Mesenchymal stem cell (in vitro differentiated cells and primary cell): ENCODE results near the gene SEC11A.
A peak's percentile ranks its signal among the peaks of the same experiment; 100 is the strongest.

Experiments used
- DNase-seq: peaks from one replicate; pipeline ENCODE4 v3.0.0-alpha.2; 2013
- H2AFZ ChIP-seq: one replicate; pipeline ENCODE4 v1.6.1; 2013; ENCODE audit warnings: low read depth, mild to moderate bottlenecking, control low read depth, inconsistent platforms, low read length, moderate library complexity
- H2AK5ac ChIP-seq: 2 replicates; pipeline ENCODE4 v1.6.1; 2013; ENCODE audit warnings: low read length, moderate library complexity, mild to moderate bottlenecking, inconsistent platforms; ENCODE audit not compliant: severe bottlenecking
- H2BK120ac ChIP-seq: one replicate; pipeline ENCODE4 v1.6.1; 2013; ENCODE audit warnings: low read depth, mild to moderate bottlenecking, inconsistent platforms, low read length, moderate library complexity
- H2BK12ac ChIP-seq, 2 experiments: one replicate each; pipeline ENCODE4 v1.6.1; 2013; ENCODE audit warnings: inconsistent platforms in 2 of 2, low read length in 2 of 2, mild to moderate bottlenecking in 2 of 2, moderate library complexity in 2 of 2, control low read depth in 1 of 2
- H2BK15ac ChIP-seq: one replicate; pipeline ENCODE4 v1.6.1; 2013; ENCODE audit warnings: mild to moderate bottlenecking, low read depth, inconsistent platforms; ENCODE audit not compliant: poor library complexity, severe bottlenecking
- H2BK5ac ChIP-seq: 2 replicates; pipeline ENCODE4 v1.6.1; 2013; ENCODE audit warnings: low read depth, mild to moderate bottlenecking, low read length, control low read depth, inconsistent platforms; ENCODE audit not compliant: poor library complexity, severe bottlenecking
- H3K14ac ChIP-seq, 2 experiments: one replicate each; pipeline ENCODE4 v1.6.1; 2013; ENCODE audit warnings: inconsistent platforms in 2 of 2, low read length in 2 of 2, control low read depth in 1 of 2, mild to moderate bottlenecking in 1 of 2, moderate library complexity in 1 of 2
- H3K18ac ChIP-seq, 2 experiments: one replicate each; pipeline ENCODE4 v1.6.1; 2013; ENCODE audit warnings: inconsistent platforms in 2 of 2, low read length in 2 of 2, control low read depth in 1 of 2, low read depth in 1 of 2, mild to moderate bottlenecking in 1 of 2
- H3K23ac ChIP-seq, 2 experiments: one replicate each; pipeline ENCODE4 v1.6.1; 2013; ENCODE audit warnings: inconsistent platforms in 2 of 2, low read length in 2 of 2, mild to moderate bottlenecking in 2 of 2, moderate library complexity in 2 of 2, control low read depth in 1 of 2
- H3K27ac ChIP-seq: 2 replicates; pipeline ENCODE4 v1.5.1; 2013; ENCODE audit warnings: mild to moderate bottlenecking, moderate library complexity, low read length, control low read depth, inconsistent platforms; ENCODE audit not compliant: poor library complexity, severe bottlenecking
- H3K27me3 ChIP-seq, 2 experiments: 2 replicates each; pipeline versions ENCODE4 v1.6.1 to v1.7.0; 2013; ENCODE audit warnings: low read length in 2 of 2, mild to moderate bottlenecking in 2 of 2, moderate library complexity in 2 of 2, control low read depth in 1 of 2, inconsistent platforms in 1 of 2; ENCODE audit not compliant: control insufficient read depth in 1 of 2, insufficient read depth in 1 of 2
- H3K36me3 ChIP-seq, 2 experiments: 2 replicates each; pipeline versions ENCODE4 v1.6.1 to v1.7.0; 2013; ENCODE audit warnings: low read length in 2 of 2, control low read depth in 1 of 2, inconsistent platforms in 1 of 2, low read depth in 1 of 2, mild to moderate bottlenecking in 1 of 2; ENCODE audit not compliant: insufficient read depth in 2 of 2, control insufficient read depth in 1 of 2
- H3K4ac ChIP-seq, 2 experiments: one replicate each; pipeline ENCODE4 v1.6.1; 2013; ENCODE audit warnings: inconsistent platforms in 2 of 2, low read length in 2 of 2, mild to moderate bottlenecking in 2 of 2, moderate library complexity in 2 of 2, control low read depth in 1 of 2, low read depth in 1 of 2
- H3K4me1 ChIP-seq: 2 replicates; pipeline ENCODE4 v1.6.1; 2013; ENCODE audit warnings: low read depth, low read length, control low read depth; ENCODE audit not compliant: control insufficient read depth, insufficient read depth
- H3K4me2 ChIP-seq: 2 replicates; pipeline ENCODE4 v1.6.1; 2013; ENCODE audit warnings: low read length, mild to moderate bottlenecking, inconsistent platforms; ENCODE audit not compliant: poor library complexity, severe bottlenecking
- H3K4me3 ChIP-seq, 2 experiments: 2 replicates each; pipeline versions ENCODE4 v1.5.1 to v1.7.0; 2013; ENCODE audit warnings: low read length in 2 of 2, mild to moderate bottlenecking in 2 of 2, control low read depth in 1 of 2, low read depth in 1 of 2; ENCODE audit not compliant: insufficient read depth in 1 of 2
- H3K79me1 ChIP-seq: replicated peaks from 2 replicates; pipeline ENCODE4 v1.6.1; 2013; ENCODE audit warnings: mild to moderate bottlenecking, control low read depth, low read length, inconsistent platforms; ENCODE audit not compliant: poor library complexity, severe bottlenecking
- H3K9ac ChIP-seq: 2 replicates; pipeline ENCODE4 v1.7.0; 2013; ENCODE audit warnings: mild to moderate bottlenecking, low read length, moderate library complexity
- H3K9me3 ChIP-seq: 2 replicates; pipeline ENCODE4 v1.7.0; 2013; ENCODE audit warnings: mild to moderate bottlenecking, low read length; ENCODE audit not compliant: control insufficient read depth
- H4K8ac ChIP-seq: one replicate; pipeline ENCODE4 v1.6.1; 2013; ENCODE audit warnings: inconsistent platforms, mild to moderate bottlenecking, low read length, moderate library complexity
- H4K91ac ChIP-seq: one replicate; pipeline ENCODE4 v1.6.1; 2013; ENCODE audit warnings: mild to moderate bottlenecking, low read length, inconsistent platforms
- WGBS: methylation state at CpG from one replicate; pipeline ENCODE4 v1.1.7; 2013; ENCODE audit warnings: mixed read lengths; 5-methylcytosine and 5-hydroxymethylcytosine counted together

SEC11A gene

DNA sequence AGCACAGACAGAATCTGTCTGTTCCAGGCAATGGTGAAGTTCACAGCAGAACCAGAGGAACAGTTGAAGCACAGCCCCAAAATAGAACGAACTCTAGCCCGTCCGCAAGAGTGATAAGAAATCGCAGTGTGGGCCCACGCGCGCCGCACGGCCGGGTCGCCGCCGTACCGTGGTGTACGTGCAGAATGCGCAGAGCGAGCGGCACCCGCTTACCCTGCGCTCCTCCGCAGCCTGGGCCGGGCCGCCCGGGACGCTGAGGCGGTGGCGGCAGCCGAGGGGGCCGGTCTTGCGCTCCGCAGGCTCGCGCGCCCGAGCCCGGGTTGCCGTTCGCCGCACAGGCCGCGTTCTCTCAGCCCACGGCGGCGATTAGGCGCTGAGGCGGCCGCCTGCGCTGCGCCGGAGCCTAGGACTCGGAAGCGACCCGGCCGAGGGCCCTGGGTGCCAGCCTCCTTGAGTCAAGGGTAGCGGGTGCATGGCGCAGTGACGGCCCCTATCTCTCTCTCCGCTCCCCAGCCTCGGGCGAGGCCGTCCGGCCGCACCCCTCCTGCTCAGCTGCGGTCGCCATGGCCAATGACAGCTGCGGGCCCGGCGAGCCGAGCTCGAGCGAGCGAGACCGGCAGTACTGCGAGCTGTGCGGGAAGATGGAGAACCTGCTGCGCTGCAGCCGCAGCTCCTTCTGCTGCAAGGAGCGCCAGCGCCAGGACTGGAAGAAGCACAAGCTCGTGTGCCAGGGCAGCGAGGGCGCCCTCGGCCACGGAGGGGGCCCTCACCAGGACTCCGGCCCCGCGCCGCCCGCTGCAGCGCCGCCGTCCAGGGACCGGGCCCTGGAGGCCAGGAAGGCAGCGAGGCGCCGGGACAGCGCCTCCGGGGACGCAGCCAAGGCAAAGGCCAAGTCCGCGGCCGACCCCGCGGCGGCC is 82.4 kb downstream of the SEC11A start:
- peak overlapping the region in 1 of 2 experiments; percentile 69 for H2BK12ac ChIP-seq
- peak overlapping the region; percentile 76 for H4K8ac ChIP-seq
- peak overlapping the region; percentile 96 for H3K4me2 ChIP-seq
- WGBS: under 1% methylated on average over 97 of the region's 105 CpGs
- H3K79me1 ChIP-seq: peaks cover 23% of the 10 kb centered on the region
- H2AK5ac ChIP-seq: no peak overlapping the region
- peak overlapping the region; percentile 49 for H2BK15ac ChIP-seq
- peak overlapping the region; percentile 42 to 60 for H3K4ac ChIP-seq
- no peaks in the 10 kb centered on the region for H3K27me3 ChIP-seq
- no peak overlapping the region for H4K91ac ChIP-seq
- peak overlapping the region; percentile 84 for H3K9ac ChIP-seq
- peak overlapping the region; percentile 39 for H3K27ac ChIP-seq
- H3K14ac ChIP-seq: peak overlapping the region in 1 of 2 experiments; percentile 91
- peaks cover 13% of the 10 kb centered on the region for H3K4me1 ChIP-seq
- H2BK120ac ChIP-seq: no peak overlapping the region
- H3K18ac ChIP-seq: peak overlapping the region; percentile 74 to 86
- H3K4me3 ChIP-seq: peak overlapping the region; percentile 70 to 93
- peak overlapping the region in 1 of 2 experiments; percentile 88 for H3K23ac ChIP-seq
- peaks cover 6 to 25% of the 10 kb centered on the region in 2 experiments for H3K36me3 ChIP-seq
- H3K9me3 ChIP-seq: no peaks in the 10 kb centered on the region
- H2AFZ ChIP-seq: peak overlapping the region; percentile 55
- no peak overlapping the region for H2BK5ac ChIP-seq
- DNase-seq: peak; percentile 85

GRCh38 chr15:84631706-84632272 is 84.2 kb downstream of the SEC11A start:
- Histone ChIP-seq H3K9me3 (no peaks in the 10 kb centered on the region), H2BK15ac (no peak overlapping the region), H3K4me1 (peaks cover 13% of the 10 kb centered on the region), H3K27me3 (no peaks in the 10 kb centered on the region), H3K14ac (peak overlapping the region in 1 of 2 experiments; percentile 8), H2BK120ac (no peak overlapping the region), H3K4me3 (peak overlapping the region; percentile 58 to 93), H3K79me1 (peaks cover 19% of the 10 kb centered on the region), H2BK12ac (no peak overlapping the region), H2AFZ (peak overlapping the region; percentile 87), H2BK5ac (no peak overlapping the region), H4K91ac (no peak overlapping the region), H2AK5ac (peak overlapping the region; percentile 9), H3K36me3 (peaks cover 4 to 13% of the 10 kb centered on the region in 2 experiments), H4K8ac (peak overlapping the region; percentile 10), H3K9ac (peak overlapping the region; percentile 84), H3K4me2 (peak overlapping the region; percentile 78), H3K23ac (no peak overlapping the region), H3K18ac (peak overlapping the region; percentile 50 to 70), H3K4ac (peak overlapping the region in 1 of 2 experiments; percentile 92), H3K27ac (peak overlapping the region; percentile 46)
- 63% methylated on average over 6 of the region's 7 CpGs for WGBS
- peak; percentile 53 for DNase-seq

DNA sequence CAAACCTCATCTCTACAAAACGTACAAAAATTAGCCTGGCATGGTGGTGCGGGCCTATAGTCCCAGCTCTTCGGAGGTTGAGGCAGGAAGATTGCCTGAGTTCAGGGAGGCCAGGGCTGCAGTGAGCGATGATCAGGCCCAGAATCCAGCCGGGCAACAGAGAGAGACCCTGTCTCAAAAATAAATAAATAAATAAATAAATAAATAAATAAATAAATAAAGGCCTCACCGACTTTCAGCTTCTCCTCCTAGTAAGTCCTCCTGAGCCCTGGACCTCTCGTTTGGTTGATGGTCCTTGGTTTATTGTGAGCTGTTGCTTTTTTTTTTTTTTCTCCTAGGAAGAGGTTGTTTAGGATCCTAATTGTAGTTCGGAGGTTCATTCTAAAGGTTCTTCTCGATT is 86.9 kb downstream of the SEC11A start:
- H3K4me2 ChIP-seq: no peak overlapping the region
- no peak overlapping the region for H3K18ac ChIP-seq
- peaks cover 10% of the 10 kb centered on the region for H3K4me1 ChIP-seq
- peaks cover 0 to 6% of the 10 kb centered on the region in 2 experiments for H3K36me3 ChIP-seq
- H2BK5ac ChIP-seq: no peak overlapping the region
- no peak overlapping the region for H3K23ac ChIP-seq
- H2AFZ ChIP-seq: no peak overlapping the region
- H3K14ac ChIP-seq: no peak overlapping the region
- H3K4me3 ChIP-seq: no peak overlapping the region
- H4K8ac ChIP-seq: no peak overlapping the region
- 92% methylated on average over 6 of the region's 9 CpGs for WGBS
- H2BK12ac ChIP-seq: no peak overlapping the region
- no peak overlapping the region for H2BK120ac ChIP-seq
- DNase-seq: no peak
- H3K4ac ChIP-seq: no peak overlapping the region
- H3K9me3 ChIP-seq: no peaks in the 10 kb centered on the region
- no peak overlapping the region for H4K91ac ChIP-seq
- no peaks in the 10 kb centered on the region for H3K27me3 ChIP-seq
- no peak overlapping the region for H3K9ac ChIP-seq
- H2BK15ac ChIP-seq: no peak overlapping the region
- H3K79me1 ChIP-seq: peaks cover 14% of the 10 kb centered on the region
- no peak overlapping the region for H3K27ac ChIP-seq
- no peak overlapping the region for H2AK5ac ChIP-seq

DNA sequence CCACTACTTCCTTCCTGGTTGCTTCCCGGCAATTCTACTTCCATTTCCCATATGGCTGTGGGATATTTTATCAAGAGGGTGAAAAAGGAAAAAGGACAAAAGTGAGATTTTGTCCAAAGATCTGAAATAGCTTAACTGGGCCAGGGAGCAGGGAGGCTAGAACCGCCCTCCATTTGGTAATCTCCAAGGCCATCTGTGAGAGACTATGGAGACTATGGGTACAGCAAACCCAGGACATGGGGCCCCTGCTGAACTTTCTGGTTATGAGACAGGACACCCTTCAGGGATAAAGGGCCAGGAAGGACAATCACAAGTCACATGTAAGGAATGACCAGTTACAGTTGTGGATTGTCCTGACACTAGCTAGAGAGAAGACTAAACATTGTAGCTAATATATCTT is 90.8 kb downstream of the SEC11A start:
- no peak overlapping the region for H3K4me3 ChIP-seq
- no peak overlapping the region for H4K91ac ChIP-seq
- H3K79me1 ChIP-seq: peaks cover 27% of the 10 kb centered on the region
- H3K9ac ChIP-seq: no peak overlapping the region
- DNase-seq: no peak
- H2BK120ac ChIP-seq: no peak overlapping the region
- H2BK12ac ChIP-seq: no peak overlapping the region
- no peak overlapping the region for H3K18ac ChIP-seq
- no peak overlapping the region for H3K14ac ChIP-seq
- WGBS: 97% methylated on average over 1 of the region's 2 CpGs
- no peaks in the 10 kb centered on the region for H3K27me3 ChIP-seq
- H3K4me2 ChIP-seq: no peak overlapping the region
- H3K9me3 ChIP-seq: peaks cover 31% of the 10 kb centered on the region
- no peak overlapping the region for H2BK15ac ChIP-seq
- no peak overlapping the region for H2AFZ ChIP-seq
- H3K36me3 ChIP-seq: peaks cover 28 to 36% of the 10 kb centered on the region in 2 experiments
- no peak overlapping the region for H4K8ac ChIP-seq
- no peak overlapping the region for H3K27ac ChIP-seq
- H3K4ac ChIP-seq: no peak overlapping the region
- H3K4me1 ChIP-seq: no peaks in the 10 kb centered on the region
- H3K23ac ChIP-seq: no peak overlapping the region
- no peak overlapping the region for H2AK5ac ChIP-seq
- H2BK5ac ChIP-seq: no peak overlapping the region
